Common myeloid progenitor, CD34-positive (primary cell): ENCODE results near the gene PSPN.
"Not testable (repeated sequence)": the region's sequence is repeated elsewhere in the genome, so short reads cannot be mapped to it uniquely, and the experiment has no call there.

ENCODE experiments used
- CTCF ChIA-PET: fragments of 350-600 bp; sonication (Branson Sonifier 250); formaldehyde crosslinking; loops from one replicate; lab custom pipeline; 2021; ENCODE audit warnings: antibody characterized with exemption; lab: Charles Lee
- POLR2A ChIA-PET: fragments of 350-600 bp; sonication (Branson Sonifier 250); formaldehyde crosslinking; loops from one replicate; lab custom pipeline; 2021; ENCODE audit warnings: antibody characterized with exemption; lab: Charles Lee
- DNase-seq, 3 donors: peaks; one replicate each; pipeline versions ENCODE4 v3.0.0 to v3.0.0-alpha.2; 2013
- H3K27ac ChIP-seq, 2 experiments: 1 replicate in 1 of 2; 2 replicates in 1 of 2; pipeline ENCODE4 v1.7.0; 2013; ENCODE audit warnings: inconsistent platforms in 2 of 2, low read length in 2 of 2, mild to moderate bottlenecking in 2 of 2, low read depth in 1 of 2, moderate library complexity in 1 of 2; ENCODE audit not compliant: severe bottlenecking in 2 of 2, insufficient read depth in 1 of 2, poor library complexity in 1 of 2
- H3K27me3 ChIP-seq, 5 experiments: replicated peaks in 2 of 5; 1 replicate in 3 of 5; 2 replicates in 2 of 5; pipeline versions ENCODE4 v1.6.1 to v1.7.0; 2013; ENCODE audit warnings: low read length in 4 of 5, mild to moderate bottlenecking in 2 of 5, moderate library complexity in 2 of 5, inconsistent platforms in 1 of 5; ENCODE audit not compliant: insufficient read depth in 5 of 5, control insufficient read depth in 4 of 5
- H3K36me3 ChIP-seq, 4 experiments: 1 replicate in 2 of 4; 2 replicates in 2 of 4; pipeline versions ENCODE4 v1.6.1 to v1.7.0; 2013; ENCODE audit warnings: low read length in 3 of 4, control low read depth in 1 of 4, mild to moderate bottlenecking in 1 of 4; ENCODE audit not compliant: control insufficient read depth in 4 of 4, insufficient read depth in 4 of 4
- H3K4me1 ChIP-seq, 4 experiments: 1 replicate in 3 of 4; 2 replicates in 1 of 4; pipeline versions ENCODE4 v1.6.1 to v1.7.1; 2013; ENCODE audit warnings: low read length in 3 of 4, mild to moderate bottlenecking in 3 of 4, control low read depth in 1 of 4, inconsistent platforms in 1 of 4, moderate library complexity in 1 of 4; ENCODE audit not compliant: control insufficient read depth in 4 of 4, insufficient read depth in 4 of 4; ENCODE audit errors: control extremely low read depth in 1 of 4
- H3K4me3 ChIP-seq, 7 experiments: 1 replicate in 4 of 7; 2 replicates in 3 of 7; pipeline versions ENCODE4 v1.5.1 to v1.7.0; 2013; ENCODE audit warnings: mild to moderate bottlenecking in 7 of 7, low read length in 6 of 7, moderate library complexity in 6 of 7, inconsistent platforms in 2 of 7, low read depth in 2 of 7, control low read depth in 1 of 7; ENCODE audit not compliant: insufficient read depth in 4 of 7, control insufficient read depth in 1 of 7; ENCODE audit errors: extremely low read depth in 1 of 7
- H3K9me3 ChIP-seq, 5 experiments: 1 replicate in 4 of 5; 2 replicates in 1 of 5; pipeline versions ENCODE4 v1.6.1 to v1.7.1; 2013; ENCODE audit warnings: low read length in 4 of 5, mild to moderate bottlenecking in 2 of 5, inconsistent platforms in 1 of 5, low read depth in 1 of 5, moderate library complexity in 1 of 5; ENCODE audit not compliant: control insufficient read depth in 4 of 5, insufficient read depth in 2 of 5; ENCODE audit errors: control extremely low read depth in 1 of 5
- WGBS: methylation state at CpG from one replicate; pipeline ENCODE4 v1.1.5; 2013; ENCODE audit not compliant: insufficient coverage; 5-methylcytosine and 5-hydroxymethylcytosine counted together

Gene PSPN

GRCh38 chr19:6400062-6400944, 24.6 kb upstream of the PSPN start:
- H3K9me3 ChIP-seq, POLR2A ChIA-PET, H3K4me1 ChIP-seq, H3K27ac ChIP-seq, H3K27me3 ChIP-seq, CTCF ChIA-PET, H3K4me3 ChIP-seq, H3K36me3 ChIP-seq, DNase-seq: not testable (repeated sequence)
- WGBS = 93% methylated on average over 18 of the region's 23 CpGs

DNA sequence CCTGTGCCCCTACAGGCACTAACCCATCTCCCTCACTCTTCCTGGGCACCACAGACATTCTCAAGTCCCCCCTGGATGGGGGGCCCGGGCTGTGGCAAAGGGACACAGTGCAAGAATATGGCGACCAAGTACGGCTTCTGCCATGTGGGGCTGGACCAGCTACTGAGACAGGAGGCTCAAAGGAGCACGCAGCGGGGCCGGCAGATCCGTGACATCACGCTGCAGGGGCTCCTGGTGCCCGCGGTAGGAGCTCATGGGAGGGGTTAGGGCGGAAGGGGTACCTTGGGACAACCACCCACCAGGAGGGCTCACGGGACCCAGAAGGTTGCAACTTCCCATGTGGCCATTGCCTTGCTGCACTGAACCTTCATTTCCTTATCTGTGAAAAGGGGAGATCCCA, 20.6 kb upstream of the PSPN start:
- Histone ChIP-seq H3K4me1 (peaks cover 4 to 21% (median 16%) of the 10 kb centered on the region in 4 experiments), H3K27me3 (no peaks in the 10 kb centered on the region), H3K36me3 (peaks cover 0 to 4% (median 2%) of the 10 kb centered on the region in 4 experiments), H3K4me3 (no peak overlapping the region), H3K27ac (no peak overlapping the region), H3K9me3 (no peaks in the 10 kb centered on the region)
- no peak for DNase-seq
- WGBS = 98% methylated on average over 11 of the region's 12 CpGs
- ChIA-PET CTCF (no interaction called here), POLR2A (no interaction called here)

GRCh38 chr19:6394831-6395230, 19.1 kb upstream of the PSPN start:
- no peak for DNase-seq
- H3K27ac ChIP-seq = no peak overlapping the region
- WGBS = 96% methylated on average over 3 of the region's 3 CpGs
- no peaks in the 10 kb centered on the region for H3K9me3 ChIP-seq
- H3K36me3 ChIP-seq = peaks cover 2 to 13% (median 6%) of the 10 kb centered on the region in 4 experiments
- ChIA-PET CTCF (no interaction called here), POLR2A (interaction anchor here (0.6 kb wide), 1 partner anchor 232 kb away, joined by 3 read pairs; no protein-coding TSS in a partner anchor)
- H3K4me3 ChIP-seq = no peak overlapping the region
- H3K27me3 ChIP-seq = no peaks in the 10 kb centered on the region
- H3K4me1 ChIP-seq = peaks cover 4 to 21% (median 16%) of the 10 kb centered on the region in 4 experiments

DNA sequence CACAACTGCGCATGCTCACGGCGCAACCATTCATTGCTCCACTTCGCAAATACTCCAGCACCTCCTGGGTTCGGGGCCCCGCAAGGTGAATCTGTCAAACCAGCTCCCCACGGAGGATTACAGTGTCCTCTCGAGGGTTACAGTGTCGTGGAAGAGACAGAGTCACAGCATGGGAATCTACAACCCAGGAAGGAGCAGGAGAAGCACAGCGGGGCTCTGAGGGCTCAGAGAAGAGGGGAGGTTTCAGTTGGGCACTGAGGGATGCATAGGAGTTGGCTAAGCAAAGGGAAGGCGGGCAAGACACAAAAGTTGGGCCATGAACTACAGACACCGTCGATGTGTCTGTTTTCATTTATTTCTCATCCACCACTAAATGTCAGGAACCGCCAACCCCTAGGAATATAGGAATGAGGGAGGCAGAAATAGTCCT, 18.3 kb upstream of the PSPN start:
- Histone ChIP-seq H3K4me3 (peak overlapping the region; percentile 56 to 93 (median 89)), H3K4me1 (peaks cover 4 to 21% (median 16%) of the 10 kb centered on the region in 4 experiments)

GRCh38 chr19:6393074-6393982, 17.6 kb upstream of the PSPN start, which contains the start of gene GTF2F1:
TSS of gene GTF2F1 (minus strand) at chr19:6393164. CDS start at chr19:6392995, 169 bp downstream.
- Histone ChIP-seq H3K9me3 (no peaks in the 10 kb centered on the region), H3K27me3 (no peaks in the 10 kb centered on the region), H3K4me3 (peak within 1 kb of the TSS; percentile 56 to 93 (median 89)), H3K27ac (peak within 1 kb of the TSS; percentile 92 to 96), H3K36me3 (peaks cover 10 to 24% (median 17%) of the 10 kb centered on the region in 4 experiments), H3K4me1 (peaks cover 4 to 21% (median 16%) of the 10 kb centered on the region in 4 experiments)
- CTCF ChIA-PET = interaction anchor here (1.0 kb wide), 1 partner anchor 30 kb away, joined by 3 read pairs; no protein-coding TSS in a partner anchor
- DNase-seq = peak; percentile 97
- POLR2A ChIA-PET = interaction anchor here (0.6 to 1.9 kb wide), 4 partner anchors 15 to 303 kb away, joined by 3 to 7 read pairs (median 5); partner anchors contain the start of gene KHSRP
- 0% methylated on average over 64 of the region's 69 CpGs for WGBS

More for the DNA sequence above, 18.3 kb upstream of the PSPN start:
- ChIA-PET CTCF (no interaction called here), POLR2A (interaction anchor here (0.6 to 1.9 kb wide), 3 partner anchors 16 to 231 kb away, joined by 3 to 7 read pairs (median 5); partner anchors contain the start of gene KHSRP)
- peaks cover 7 to 21% (median 11%) of the 10 kb centered on the region in 4 experiments for H3K36me3 ChIP-seq
- no peaks in the 10 kb centered on the region for H3K27me3 ChIP-seq
- peak overlapping the region; percentile 92 to 96 for H3K27ac ChIP-seq
- H3K9me3 ChIP-seq = no peaks in the 10 kb centered on the region
- DNase-seq = no peak
- 17% methylated on average over 11 of the region's 14 CpGs for WGBS

GRCh38 chr19:6392221-6393073, 16.7 kb upstream of the PSPN start:
- H3K27ac ChIP-seq = peak overlapping the region; percentile 92 to 96
- H3K36me3 ChIP-seq = peaks cover 13 to 31% (median 22%) of the 10 kb centered on the region in 4 experiments
- H3K4me1 ChIP-seq = peaks cover 4 to 21% (median 16%) of the 10 kb centered on the region in 4 experiments
- peak overlapping the region; percentile 56 to 93 (median 89) for H3K4me3 ChIP-seq
- no peaks in the 10 kb centered on the region for H3K9me3 ChIP-seq
- H3K27me3 ChIP-seq = no peaks in the 10 kb centered on the region
- ChIA-PET CTCF (interaction anchor here (1.0 kb wide), 1 partner anchor 31 kb away, joined by 3 read pairs; no protein-coding TSS in a partner anchor), POLR2A (interaction anchor here (0.6 to 1.9 kb wide), 3 partner anchors 14 to 18 kb away, joined by 3 to 5 read pairs (median 3); no protein-coding TSS in a partner anchor)
- DNase-seq = peak in 2 of 3 donors; percentile 59 to 70
- 4% methylated on average over 25 of the region's 30 CpGs for WGBS
